AG04450 (cell line): ENCODE measurements around the gene TRIM41. TPM values are rescaled to one million over a fixed set of nuclear protein-coding genes. Genes with fewer than 3 reads are reported as not detected.

Source experiments
- CTCF ChIA-PET: fragments of 300-600, 350-600 bp; formaldehyde crosslinking; extraction: SDS; loops from one replicate; lab custom pipeline; 2022; ENCODE audit warnings: antibody characterized with exemption, inconsistent platforms; lab: Charles Lee
- POLR2A ChIA-PET: fragments of 350-600 bp; formaldehyde crosslinking; extraction: SDS; loops from one replicate; lab custom pipeline; 2021; ENCODE audit warnings: antibody characterized with exemption, inconsistent platforms; lab: Yijun Ruan, JAX
- DNase-seq: peaks from one replicate; pipeline ENCODE4 v3.0.0-alpha.2; 2011; ENCODE audit warnings: low read depth, low spot score
- H3K27ac ChIP-seq: one replicate; pipeline ENCODE4 v1.5.1; 2012; ENCODE audit warnings: low read depth, low read length, control low read depth
- H3K27me3 ChIP-seq: one replicate; pipeline ENCODE4 v1.6.0; 2012; ENCODE audit warnings: low read length; ENCODE audit not compliant: control insufficient read depth, insufficient read depth
- H3K4me3 ChIP-seq: 2 replicates; pipeline ENCODE4 v1.5.1; 2011; ENCODE audit warnings: mild to moderate bottlenecking, low read depth, low read length, control low read depth
- H3K9me3 ChIP-seq: 2 replicates; pipeline ENCODE4 v1.5.1; 2012; ENCODE audit warnings: low read length; ENCODE audit not compliant: control insufficient read depth, insufficient read depth
- polyA plus RNA-seq: library from polyadenylated mRNA; depleted of rRNA; stranded (reverse); fragments of >200 nt; gene quantifications from 2 replicates; pipeline ENCODE4 v1.2.3, GENCODE V29; 2011
- TF ChIP-seq, protein P1 (sequence below): IDR thresholded peaks from 2 replicates; pipeline ENCODE4 v1.5.1; 2011; ENCODE audit warnings: low read depth, low read length, control low read depth, inconsistent platforms

The TRIM41 gene
- polyA plus RNA-seq, 1 experiment = 11.5 TPM

DNA sequence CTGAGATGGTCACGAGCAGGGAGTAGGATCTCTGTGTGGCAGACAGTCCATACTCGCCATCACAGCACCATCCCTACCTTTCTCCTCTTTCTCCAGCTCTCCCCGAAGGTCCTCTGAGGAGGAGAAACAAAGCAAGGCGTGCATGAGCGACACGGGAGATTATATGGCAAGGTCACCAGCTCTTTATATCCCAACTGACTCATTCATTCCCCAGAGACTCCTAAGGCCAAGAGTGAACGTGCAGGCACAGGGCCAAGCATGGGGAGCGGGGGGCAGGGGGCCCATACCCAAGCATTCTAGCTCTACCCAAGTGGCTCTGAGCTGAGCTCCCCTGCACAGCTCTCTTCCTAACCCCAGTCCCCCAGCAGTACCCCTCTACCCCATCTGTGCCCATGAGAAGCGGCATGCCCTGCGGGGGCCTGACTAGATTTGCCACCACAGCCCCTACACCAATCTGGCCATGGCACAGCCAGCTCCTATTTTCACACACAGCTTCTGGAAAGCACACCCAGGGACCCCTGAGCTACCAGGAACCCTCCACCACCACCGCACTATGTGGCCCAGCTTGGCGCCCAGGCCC, 24.9 kb upstream of the TRIM41 start:
- no peaks in the 10 kb centered on the region; the same call in 1 of the 2 replicates for H3K9me3 ChIP-seq
- CTCF ChIA-PET = interaction anchor here (0.6 kb wide), 1 partner anchor 43 kb away, joined by 7 read pairs; no protein-coding TSS in a partner anchor
- TF ChIP-seq, protein P1, sequence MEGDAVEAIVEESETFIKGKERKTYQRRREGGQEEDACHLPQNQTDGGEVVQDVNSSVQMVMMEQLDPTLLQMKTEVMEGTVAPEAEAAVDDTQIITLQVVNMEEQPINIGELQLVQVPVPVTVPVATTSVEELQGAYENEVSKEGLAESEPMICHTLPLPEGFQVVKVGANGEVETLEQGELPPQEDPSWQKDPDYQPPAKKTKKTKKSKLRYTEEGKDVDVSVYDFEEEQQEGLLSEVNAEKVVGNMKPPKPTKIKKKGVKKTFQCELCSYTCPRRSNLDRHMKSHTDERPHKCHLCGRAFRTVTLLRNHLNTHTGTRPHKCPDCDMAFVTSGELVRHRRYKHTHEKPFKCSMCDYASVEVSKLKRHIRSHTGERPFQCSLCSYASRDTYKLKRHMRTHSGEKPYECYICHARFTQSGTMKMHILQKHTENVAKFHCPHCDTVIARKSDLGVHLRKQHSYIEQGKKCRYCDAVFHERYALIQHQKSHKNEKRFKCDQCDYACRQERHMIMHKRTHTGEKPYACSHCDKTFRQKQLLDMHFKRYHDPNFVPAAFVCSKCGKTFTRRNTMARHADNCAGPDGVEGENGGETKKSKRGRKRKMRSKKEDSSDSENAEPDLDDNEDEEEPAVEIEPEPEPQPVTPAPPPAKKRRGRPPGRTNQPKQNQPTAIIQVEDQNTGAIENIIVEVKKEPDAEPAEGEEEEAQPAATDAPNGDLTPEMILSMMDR = no peak

DNA sequence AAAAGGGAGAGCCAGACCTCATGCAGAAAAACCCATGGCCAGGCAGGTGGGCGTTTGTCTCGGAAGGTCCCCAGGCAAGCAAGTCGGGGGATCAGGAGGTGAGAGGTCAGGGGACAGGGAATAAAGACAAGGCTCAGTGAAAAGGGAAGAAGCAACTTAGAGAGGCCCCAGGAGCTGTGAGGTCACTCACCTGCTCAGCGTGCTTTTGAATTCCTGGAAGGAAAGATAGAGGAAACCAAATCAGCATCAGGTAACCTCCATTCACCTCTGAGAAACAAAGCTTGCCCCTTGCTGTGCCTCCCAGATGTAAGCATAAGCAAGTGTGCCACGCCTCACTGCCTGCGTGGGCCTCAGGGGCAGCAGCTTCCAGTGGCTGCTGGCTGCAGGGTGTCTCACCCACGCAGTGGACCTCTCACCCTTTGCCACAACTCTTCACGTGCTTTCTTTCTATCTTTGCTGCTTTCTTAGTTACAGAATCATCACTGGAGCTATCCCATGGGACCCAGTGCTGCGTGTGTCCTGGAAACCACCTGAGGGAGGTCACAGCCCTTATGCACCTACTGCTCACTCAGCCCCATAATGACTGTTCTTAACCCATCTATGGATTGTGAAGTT, 24.1 kb upstream of the TRIM41 start:
- Histone ChIP-seq H3K27me3 (peaks cover 2% of the 10 kb centered on the region), H3K27ac (no peak overlapping the region), H3K9me3 (no peaks in the 10 kb centered on the region; the same call in 1 of the 2 replicates), H3K4me3 (no peak overlapping the region)
- POLR2A ChIA-PET = no interaction called here
- DNase-seq = no peak
- TF ChIP-seq, protein P1 = no peak
- CTCF ChIA-PET = no interaction called here

More for the DNA sequence above, 24.9 kb upstream of the TRIM41 start:
- Histone ChIP-seq H3K27me3 (peaks cover 2% of the 10 kb centered on the region), H3K4me3 (no peak overlapping the region), H3K27ac (no peak overlapping the region)
- DNase-seq = no peak
- POLR2A ChIA-PET = interaction anchor here (1.3 kb wide), 1 partner anchor 9 kb away, joined by 3 read pairs; no protein-coding TSS in a partner anchor

DNA sequence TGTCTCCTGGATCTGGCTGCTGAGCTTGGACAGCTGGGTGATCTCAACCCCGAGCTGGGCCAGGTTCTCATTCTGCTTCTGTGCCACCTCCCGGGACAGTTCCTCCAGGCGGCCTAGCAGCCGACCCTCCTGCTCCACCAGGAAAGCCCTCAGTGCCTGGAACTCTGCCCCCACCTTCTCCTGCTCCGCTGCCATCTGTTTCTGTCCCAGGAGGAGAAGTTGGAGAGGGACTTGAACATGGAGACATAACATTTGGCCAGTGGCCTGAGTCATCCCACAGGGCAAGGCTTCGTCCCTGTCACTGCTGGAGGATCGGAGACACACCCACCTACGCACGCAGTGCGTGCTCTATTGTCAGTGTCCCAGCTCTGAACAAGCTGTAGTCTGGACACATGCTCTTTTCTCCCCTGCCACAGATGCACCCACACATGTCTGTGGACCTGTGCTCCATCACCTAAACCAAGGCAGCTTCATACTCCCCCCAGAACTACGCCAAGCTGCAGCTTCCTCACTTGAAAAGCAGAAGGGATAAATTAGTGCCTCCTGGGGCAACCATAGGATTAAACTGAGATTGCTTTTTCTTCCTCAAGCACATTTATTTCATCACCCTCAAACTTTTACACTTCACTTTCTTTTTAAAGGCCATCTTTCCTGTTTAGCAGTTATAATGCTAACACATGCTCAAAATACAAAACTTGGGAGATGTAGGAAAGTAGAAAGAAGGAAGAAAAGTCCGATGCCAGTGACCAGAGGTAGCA, 23.0 kb upstream of the TRIM41 start:
- TF ChIP-seq, protein P1 = no peak
- CTCF ChIA-PET = no interaction called here
- Histone ChIP-seq H3K9me3 (no peaks in the 10 kb centered on the region; the same call in 1 of the 2 replicates), H3K27ac (no peak overlapping the region), H3K27me3 (peaks cover 2% of the 10 kb centered on the region), H3K4me3 (no peak overlapping the region)
- DNase-seq = no peak
- POLR2A ChIA-PET = no interaction called here

DNA sequence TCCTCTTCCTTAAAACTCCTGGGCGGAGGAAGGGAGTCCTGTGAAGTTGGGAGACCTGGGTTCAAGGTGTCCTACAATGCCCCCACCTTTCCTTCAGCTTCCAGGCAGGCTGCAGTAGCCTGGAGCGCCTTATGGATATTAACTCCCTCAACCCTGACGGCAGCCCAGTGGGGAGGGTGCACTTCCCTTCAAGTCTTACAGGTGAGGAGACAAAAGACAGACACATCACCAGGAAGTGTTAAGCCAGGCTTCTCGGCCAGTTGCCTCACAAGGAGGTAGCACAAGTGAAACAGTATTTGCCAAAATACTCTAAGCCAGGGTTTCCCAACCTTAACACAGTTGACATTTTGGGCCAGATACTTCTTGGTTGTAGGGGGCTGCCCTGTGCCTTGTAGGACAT, 22.3 kb upstream of the TRIM41 start:
- DNase-seq = no peak
- H3K27ac ChIP-seq = no peak overlapping the region
- no peaks in the 10 kb centered on the region for H3K9me3 ChIP-seq
- no peak overlapping the region for H3K4me3 ChIP-seq
- POLR2A ChIA-PET = interaction anchor here (1.7 kb wide), 1 partner anchor 9 kb away, joined by 4 read pairs; no protein-coding TSS in a partner anchor
- CTCF ChIA-PET = interaction anchor here (1.0 kb wide), 1 partner anchor 12 kb away, joined by 3 read pairs; no protein-coding TSS in a partner anchor
- TF ChIP-seq, protein P1 = no peak
- peaks cover 2% of the 10 kb centered on the region for H3K27me3 ChIP-seq
